ENCODE measurements around the gene PAQR6. TPM values are rescaled to one million over a fixed set of nuclear protein-coding genes. Genes with fewer than 3 reads are reported as not detected.

Gene PAQR6
- total and polyA plus RNA-seq, 4 donors, result 0.22 to 0.85 (median 0.49) TPM

- H3K4me3 ChIP-seq (ENCODE audit: low read depth in 1 of 3, low read length in 3 of 3), result peak within 1 kb of the TSS; percentile 69 to 98 (median 97)
- H3K9me3 ChIP-seq (ENCODE audit: control insufficient read depth in 4 of 4, low read length in 3 of 4), result peaks cover 0 to 4% (median under 1%) of the 10 kb centered on the region in 4 donors
- no peaks in the 10 kb centered on the region for H3K27me3 ChIP-seq (ENCODE audit: control insufficient read depth in 4 of 4, insufficient read depth in 4 of 4, low read length in 3 of 4)
- peaks cover 13 to 42% (median 37%) of the 10 kb centered on the region in 4 donors for H3K4me1 ChIP-seq (ENCODE audit: control insufficient read depth in 4 of 4, insufficient read depth in 4 of 4, low read length in 3 of 4)
- peak within 1 kb of the TSS; percentile 68 to 89 for H3K9ac ChIP-seq (ENCODE audit: low read depth in 1 of 2, low read length in 2 of 2)
- peak; percentile 97 for DNase-seq (ENCODE audit: low spot score)
- TF ChIP-seq TAF1 (conservative IDR thresholded peaks at IDR 0.05), result peak; percentile 71
- peak; percentile 40 to 74 for TF ChIP-seq HNF4A (conservative IDR thresholded peaks at IDR 0.05)
- TF ChIP-seq JUND (IDR thresholded peaks at IDR 0.05), result peak; percentile 61 to 92
- TF ChIP-seq SP1 (IDR thresholded peaks at IDR 0.05), result peak; percentile 94
- peak; percentile 19 to 82 for TF ChIP-seq RXRA (IDR thresholded peaks at IDR 0.05)
- TF ChIP-seq NR2F2 (IDR thresholded peaks at IDR 0.05), result peak; percentile 75
- TF ChIP-seq FOXA2 (IDR thresholded peaks at IDR 0.05), result no peak
- TF ChIP-seq REST (IDR thresholded peaks at IDR 0.05), result peak; percentile 52
- peak in 1 of 2 donors; percentile 62 for TF ChIP-seq RAD21 (IDR thresholded peaks at IDR 0.05)
- TF ChIP-seq ATF3 (IDR thresholded peaks at IDR 0.05), result peak; percentile 71
- no peak for TF ChIP-seq FOXA1 (IDR thresholded peaks at IDR 0.05)
- TF ChIP-seq GABPA (IDR thresholded peaks at IDR 0.05 in 1 of 2, conservative IDR thresholded peaks at IDR 0.05 in 1 of 2), result peak; percentile 95 to 99
- TF ChIP-seq, protein P1, sequence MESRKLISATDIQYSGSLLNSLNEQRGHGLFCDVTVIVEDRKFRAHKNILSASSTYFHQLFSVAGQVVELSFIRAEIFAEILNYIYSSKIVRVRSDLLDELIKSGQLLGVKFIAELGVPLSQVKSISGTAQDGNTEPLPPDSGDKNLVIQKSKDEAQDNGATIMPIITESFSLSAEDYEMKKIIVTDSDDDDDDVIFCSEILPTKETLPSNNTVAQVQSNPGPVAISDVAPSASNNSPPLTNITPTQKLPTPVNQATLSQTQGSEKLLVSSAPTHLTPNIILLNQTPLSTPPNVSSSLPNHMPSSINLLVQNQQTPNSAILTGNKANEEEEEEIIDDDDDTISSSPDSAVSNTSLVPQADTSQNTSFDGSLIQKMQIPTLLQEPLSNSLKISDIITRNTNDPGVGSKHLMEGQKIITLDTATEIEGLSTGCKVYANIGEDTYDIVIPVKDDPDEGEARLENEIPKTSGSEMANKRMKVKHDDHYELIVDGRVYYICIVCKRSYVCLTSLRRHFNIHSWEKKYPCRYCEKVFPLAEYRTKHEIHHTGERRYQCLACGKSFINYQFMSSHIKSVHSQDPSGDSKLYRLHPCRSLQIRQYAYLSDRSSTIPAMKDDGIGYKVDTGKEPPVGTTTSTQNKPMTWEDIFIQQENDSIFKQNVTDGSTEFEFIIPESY (IDR thresholded peaks at IDR 0.05), result peak; percentile 71
- TF ChIP-seq HNF4G (IDR thresholded peaks at IDR 0.05), result peak; percentile 28
- peak; percentile 87 to 90 for TF ChIP-seq EGR1 (IDR thresholded peaks at IDR 0.05; ENCODE audit: low read depth in 2 of 2)
- TF ChIP-seq CTCF (IDR thresholded peaks at IDR 0.05; ENCODE audit: low read depth, low read length, missing input control), result peak; percentile 71
- TF ChIP-seq YY1 (IDR thresholded peaks at IDR 0.05), result peak; percentile 100
- TF ChIP-seq, protein P2, sequence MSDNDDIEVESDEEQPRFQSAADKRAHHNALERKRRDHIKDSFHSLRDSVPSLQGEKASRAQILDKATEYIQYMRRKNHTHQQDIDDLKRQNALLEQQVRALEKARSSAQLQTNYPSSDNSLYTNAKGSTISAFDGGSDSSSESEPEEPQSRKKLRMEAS (IDR thresholded peaks at IDR 0.05), result peak; percentile 76
- H3K27ac ChIP-seq (ENCODE audit: low read depth in 1 of 2, low read length in 2 of 2), result peak within 1 kb of the TSS; percentile 82 to 83
- whole genome bisulfite sequencing, result 8% methylated on average over 59 of the region's 59 CpGs
- no peaks in the 10 kb centered on the region for H3K36me3 ChIP-seq (ENCODE audit: control insufficient read depth in 4 of 4, insufficient read depth in 3 of 4, low read depth in 1 of 4, low read length in 3 of 4)
These were observed 54.2 kb downstream of the PAQR6 start, which contains the start of gene SLC25A44 for GRCh38 chr1:156193488-156194299. Gene SLC25A44, plus strand, starts transcription at chr1:156194104. Its CDS starts 5,744 bp downstream, at chr1:156199848.

Other genes starting within 250 kb of the PAQR6 start
- gene SSR2, start 227.1 kb downstream of the PAQR6 start, total RNA-seq, result 100 to 1,000 TPM; 101 to 264 TPM
- 100 to 1,000 TPM in 1 of 2 donors, 10 to 100 TPM in 1; 93.1 to 245 TPM for gene SSR2, start 227.1 kb downstream of the PAQR6 start, polyA plus RNA-seq
- gene UBQLN4, start 194.3 kb downstream of the PAQR6 start, total RNA-seq, result 10 to 100 TPM in 1 of 2 donors, 1 to 10 TPM in 1; 9.2 to 13.5 TPM
- gene UBQLN4, start 194.3 kb downstream of the PAQR6 start, polyA plus RNA-seq, result 10 to 100 TPM in 1 of 2 donors, 1 to 10 TPM in 1; 7.4 to 17.8 TPM
- 10 to 100 TPM; 30.4 to 42.9 TPM for gene LAMTOR2, start 193.3 kb downstream of the PAQR6 start, total RNA-seq
- 100 to 1,000 TPM; 115 to 152 TPM for gene LAMTOR2, start 193.3 kb downstream of the PAQR6 start, polyA plus RNA-seq
- gene RAB25, start 186.9 kb downstream of the PAQR6 start, total RNA-seq, result 1 to 10 TPM in 1 of 2 donors, under 1 TPM in 1; 0.67 to 1.0 TPM
- gene RAB25, start 186.9 kb downstream of the PAQR6 start, polyA plus RNA-seq, result 1 to 10 TPM in 1 of 2 donors, under 1 TPM in 1; 0.82 to 2.0 TPM
- gene MEX3A, start 165.6 kb downstream of the PAQR6 start, total RNA-seq, result 1 to 10 TPM; 1.3 TPM
- gene MEX3A, start 165.6 kb downstream of the PAQR6 start, polyA plus RNA-seq, result under 1 TPM; 0.52 to 0.56 TPM
- gene LMNA, start 133.3 kb downstream of the PAQR6 start, total RNA-seq, result 100 to 1,000 TPM in 1 of 2 donors, 10 to 100 TPM in 1; 89.4 to 160 TPM
- gene LMNA, start 133.3 kb downstream of the PAQR6 start, polyA plus RNA-seq, result 100 to 1,000 TPM in 1 of 2 donors, 10 to 100 TPM in 1; 60.4 to 105 TPM
- 1 to 10 TPM; 2.3 to 3.5 TPM for gene SEMA4A, start 94.5 kb downstream of the PAQR6 start, total RNA-seq
- gene SEMA4A, start 94.5 kb downstream of the PAQR6 start, polyA plus RNA-seq, result 1 to 10 TPM; 1.1 to 1.2 TPM
- 10 to 100 TPM; 10.2 to 21.8 TPM for gene SLC25A44, start 54.0 kb downstream of the PAQR6 start, total RNA-seq
- gene SLC25A44, start 54.0 kb downstream of the PAQR6 start, polyA plus RNA-seq, result 10 to 100 TPM; 15.7 to 16.0 TPM
- 10 to 100 TPM; 24.7 to 41.5 TPM for gene PMF1, start 35.0 kb downstream of the PAQR6 start, total RNA-seq
- gene PMF1, start 35.0 kb downstream of the PAQR6 start, polyA plus RNA-seq, result 10 to 100 TPM; 32.4 to 63.5 TPM
- under 1 TPM; 0.28 to 0.75 TPM for gene BGLAP, start 5.9 kb downstream of the PAQR6 start, total RNA-seq
- under 1 TPM in 1 of 2 donors, not detected in 1; 0.06 TPM for gene BGLAP, start 5.9 kb downstream of the PAQR6 start, polyA plus RNA-seq
- 10 to 100 TPM; 30.3 to 59.1 TPM for gene SMG5, start 34.8 kb upstream of the PAQR6 start, total RNA-seq
- 10 to 100 TPM; 22.9 to 41.1 TPM for gene SMG5, start 34.8 kb upstream of the PAQR6 start, polyA plus RNA-seq
- 1 to 10 TPM; 1.2 to 1.5 TPM for gene TMEM79, start 36.3 kb upstream of the PAQR6 start, total RNA-seq
- 1 to 10 TPM; 1.7 to 2.2 TPM for gene TMEM79, start 36.3 kb upstream of the PAQR6 start, polyA plus RNA-seq
- 10 to 100 TPM; 26.5 to 30.0 TPM for gene GLMP, start 47.6 kb upstream of the PAQR6 start, total RNA-seq
- 10 to 100 TPM; 47.9 to 51.4 TPM for gene GLMP, start 47.6 kb upstream of the PAQR6 start, polyA plus RNA-seq
- under 1 TPM in 1 of 2 donors, not detected in 1; 0.67 TPM for gene VHLL, start 51.3 kb upstream of the PAQR6 start, total RNA-seq
- gene VHLL, start 51.3 kb upstream of the PAQR6 start, polyA plus RNA-seq, result not detected
- 100 to 1,000 TPM; 135 to 144 TPM for gene CCT3, start 90.2 kb upstream of the PAQR6 start, total RNA-seq
- 100 to 1,000 TPM in 1 of 2 donors, 10 to 100 TPM in 1; 74.5 to 102 TPM for gene CCT3, start 90.2 kb upstream of the PAQR6 start, polyA plus RNA-seq
- under 1 TPM in 1 of 2 donors, not detected in 1; 0.28 TPM for gene TSACC, start 90.5 kb upstream of the PAQR6 start, total RNA-seq
- gene TSACC, start 90.5 kb upstream of the PAQR6 start, polyA plus RNA-seq, result 1 to 10 TPM in 1 of 2 donors, under 1 TPM in 1; 0.60 to 2.7 TPM
- gene RHBG, start 121.2 kb upstream of the PAQR6 start, total RNA-seq, result 1 to 10 TPM; 1.0 to 3.5 TPM
- gene RHBG, start 121.2 kb upstream of the PAQR6 start, polyA plus RNA-seq, result 1 to 10 TPM in 1 of 2 donors, under 1 TPM in 1; 0.25 to 6.4 TPM

Measured in liver (tissue), 9 donors.